GM12873 (cell line): ENCODE data around the gene FAM200C.

ENCODE experiments used
- TF ChIP-seq, protein P1 (sequence below): IDR thresholded peaks from 2 replicates; pipeline ENCODE4 v1.5.1; 2012; ENCODE audit warnings: low read depth, mild to moderate bottlenecking, moderate library complexity, low read length, control low read depth; ENCODE audit not compliant: insufficient read depth; ENCODE audit errors: missing control alignments

Gene FAM200C

DNA sequence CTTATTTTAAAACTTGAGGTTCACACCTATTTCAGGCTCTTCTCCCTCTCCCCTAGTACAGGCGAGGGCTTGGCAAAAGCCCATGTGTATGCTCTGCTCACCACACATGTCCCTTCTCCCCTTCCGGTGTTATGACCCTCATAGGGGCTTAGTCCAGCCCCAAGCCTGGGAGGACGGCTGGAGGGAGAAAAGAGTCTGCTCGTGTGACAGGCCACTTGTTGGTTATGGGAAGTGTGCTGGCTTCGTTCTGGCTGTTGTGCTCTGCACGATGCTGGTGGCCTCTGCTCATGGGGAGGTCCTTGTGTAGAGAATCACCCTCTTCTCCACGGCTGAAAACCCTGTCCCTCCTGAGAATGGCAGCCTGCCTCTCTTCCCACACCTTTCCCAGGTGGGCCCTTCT lies 32.9 kb upstream of the FAM200C start:
- TF ChIP-seq, protein P1, sequence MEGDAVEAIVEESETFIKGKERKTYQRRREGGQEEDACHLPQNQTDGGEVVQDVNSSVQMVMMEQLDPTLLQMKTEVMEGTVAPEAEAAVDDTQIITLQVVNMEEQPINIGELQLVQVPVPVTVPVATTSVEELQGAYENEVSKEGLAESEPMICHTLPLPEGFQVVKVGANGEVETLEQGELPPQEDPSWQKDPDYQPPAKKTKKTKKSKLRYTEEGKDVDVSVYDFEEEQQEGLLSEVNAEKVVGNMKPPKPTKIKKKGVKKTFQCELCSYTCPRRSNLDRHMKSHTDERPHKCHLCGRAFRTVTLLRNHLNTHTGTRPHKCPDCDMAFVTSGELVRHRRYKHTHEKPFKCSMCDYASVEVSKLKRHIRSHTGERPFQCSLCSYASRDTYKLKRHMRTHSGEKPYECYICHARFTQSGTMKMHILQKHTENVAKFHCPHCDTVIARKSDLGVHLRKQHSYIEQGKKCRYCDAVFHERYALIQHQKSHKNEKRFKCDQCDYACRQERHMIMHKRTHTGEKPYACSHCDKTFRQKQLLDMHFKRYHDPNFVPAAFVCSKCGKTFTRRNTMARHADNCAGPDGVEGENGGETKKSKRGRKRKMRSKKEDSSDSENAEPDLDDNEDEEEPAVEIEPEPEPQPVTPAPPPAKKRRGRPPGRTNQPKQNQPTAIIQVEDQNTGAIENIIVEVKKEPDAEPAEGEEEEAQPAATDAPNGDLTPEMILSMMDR, result no peak

GRCh38 chr5:160432196-160432595 lies 32.3 kb upstream of the FAM200C start:
- TF ChIP-seq, protein P1, result no peak

GRCh38 chr5:160427607-160428006 lies 27.8 kb upstream of the FAM200C start:
- TF ChIP-seq, protein P1, result no peak

GRCh38 chr5:160423099-160423498 lies 23.2 kb upstream of the FAM200C start:
- TF ChIP-seq, protein P1, result no peak

DNA sequence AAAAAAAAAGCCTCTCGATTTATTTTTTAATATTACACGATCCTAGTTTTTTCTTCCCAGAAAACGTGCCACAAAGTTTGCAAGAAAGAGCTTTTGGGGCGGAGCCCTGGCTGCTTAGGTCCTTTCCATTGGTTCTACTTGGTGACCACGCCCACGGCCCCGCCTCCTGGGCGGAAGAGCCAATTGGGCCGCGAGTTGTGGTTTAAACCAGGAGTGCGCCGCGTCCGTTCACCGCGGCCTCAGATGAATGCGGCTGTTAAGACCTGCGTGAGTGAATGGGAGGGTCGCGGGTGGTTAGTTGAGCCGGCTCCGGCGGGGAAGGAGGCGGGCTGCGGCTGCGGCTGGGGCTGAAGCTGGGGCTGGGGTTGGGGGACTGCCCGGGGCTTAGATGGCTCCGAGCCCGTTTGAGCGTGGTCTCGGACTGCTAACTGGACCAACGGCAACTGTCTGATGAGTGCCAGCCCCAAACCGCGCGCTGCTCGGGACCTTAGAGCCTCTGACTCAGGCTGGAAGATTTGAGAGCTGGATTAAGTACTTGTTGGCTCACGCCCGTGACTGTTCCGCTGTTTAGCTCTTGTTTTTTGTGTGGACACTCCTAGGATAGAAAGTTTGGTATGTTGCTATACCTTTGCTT lies 21.9 kb upstream of the FAM200C start, which contains the start of gene PTTG1:
Gene PTTG1, plus strand, starts transcription at position 231 of the 634 bp plus-strand sequence. CDS start 458 bp downstream, outside the sequence.
- TF ChIP-seq, protein P1, result no peak

DNA sequence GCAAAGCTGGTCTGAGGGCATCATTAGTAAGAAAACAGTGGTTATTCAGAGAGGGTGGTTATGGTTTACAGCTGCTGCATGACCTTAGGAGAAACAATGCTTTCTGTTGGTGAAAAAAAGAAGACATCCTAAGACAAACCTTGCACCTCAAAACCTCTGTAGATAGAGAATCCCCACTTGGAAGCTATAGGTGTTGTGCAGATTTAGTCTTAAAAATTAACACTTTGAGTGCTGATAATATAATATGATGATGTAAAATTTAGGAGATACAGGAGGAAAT lies 20.4 kb upstream of the FAM200C start:
- TF ChIP-seq, protein P1, result no peak

GRCh38 chr5:160419458-160420330 lies 19.8 kb upstream of the FAM200C start:
- TF ChIP-seq, protein P1, result no peak
